Measurements from ENCODE around the gene PHACTR3. TPM values are rescaled to one million over a fixed set of nuclear protein-coding genes. Genes with fewer than 3 reads are reported as not detected.

PHACTR3 gene
- total and polyA plus RNA-seq, 2 of the 8 experiments (the other 6 are each of a cell fraction or from before 2014, with no cell fraction given): 0.05 to 0.13 TPM

GRCh38 chr20:59836767-59837166 lies 232.4 kb downstream of the PHACTR3 start (continued):
- TF ChIP-seq EZH2 (IDR thresholded peaks at IDR 0.05; ENCODE audit: low read depth, low read length, severe bottlenecking) (no peak), RBBP5 (IDR thresholded peaks at IDR 0.05; ENCODE audit: borderline replicate concordance, low read depth, low read length) (no peak), POLR2A (IDR thresholded peaks at IDR 0.05; ENCODE audit: control extremely low read depth in 1 of 2, low read depth in 2 of 2, low read length in 2 of 2) (no peak)
